BJ (cell line): ENCODE data around the gene C3orf18. TPM values are rescaled to one million over a fixed set of nuclear protein-coding genes. Genes with fewer than 3 reads are reported as not detected.

Experiments used
- CTCF ChIA-PET: fragments of 350-600 bp; formaldehyde crosslinking; extraction: SDS; loops from one replicate; lab custom pipeline; 2021; ENCODE audit warnings: antibody characterized with exemption, inconsistent platforms; lab: Yijun Ruan, JAX
- POLR2A ChIA-PET: fragments of 300-600 bp; sonication (Branson Sonifier 250); formaldehyde crosslinking; extraction: SDS; loops from one replicate; lab custom pipeline; 2021; ENCODE audit warnings: antibody characterized with exemption; lab: Charles Lee
- DNase-seq: peaks from one replicate; pipeline ENCODE4 v3.0.0-alpha.2; 2011; ENCODE audit warnings: low read depth
- H3K27me3 ChIP-seq: 2 replicates; pipeline ENCODE4 v1.6.0; 2011; ENCODE audit warnings: low read length; ENCODE audit not compliant: control insufficient read depth, insufficient read depth
- H3K36me3 ChIP-seq: 2 replicates; pipeline ENCODE4 v1.5.1; 2011; ENCODE audit warnings: low read length; ENCODE audit not compliant: control insufficient read depth, insufficient read depth
- H3K4me3 ChIP-seq: 2 replicates; pipeline ENCODE4 v1.5.1; 2011; ENCODE audit warnings: low read depth, mild to moderate bottlenecking, control low read depth, low read length
- CTCF ChIP-seq: IDR thresholded peaks from 2 replicates; pipeline ENCODE4 v1.5.1; 2011; ENCODE audit warnings: low read depth, mild to moderate bottlenecking, control low read depth, inconsistent platforms, low read length, moderate library complexity; ENCODE audit not compliant: insufficient read depth
- polyA plus RNA-seq: library from polyadenylated mRNA; depleted of rRNA; stranded (reverse); fragments of >200 nt; gene quantifications from 2 replicates; pipeline ENCODE4 v1.2.3, GENCODE V29; 2011

The C3orf18 gene
- polyA plus RNA-seq, 1 experiment: 30.4 TPM

DNA sequence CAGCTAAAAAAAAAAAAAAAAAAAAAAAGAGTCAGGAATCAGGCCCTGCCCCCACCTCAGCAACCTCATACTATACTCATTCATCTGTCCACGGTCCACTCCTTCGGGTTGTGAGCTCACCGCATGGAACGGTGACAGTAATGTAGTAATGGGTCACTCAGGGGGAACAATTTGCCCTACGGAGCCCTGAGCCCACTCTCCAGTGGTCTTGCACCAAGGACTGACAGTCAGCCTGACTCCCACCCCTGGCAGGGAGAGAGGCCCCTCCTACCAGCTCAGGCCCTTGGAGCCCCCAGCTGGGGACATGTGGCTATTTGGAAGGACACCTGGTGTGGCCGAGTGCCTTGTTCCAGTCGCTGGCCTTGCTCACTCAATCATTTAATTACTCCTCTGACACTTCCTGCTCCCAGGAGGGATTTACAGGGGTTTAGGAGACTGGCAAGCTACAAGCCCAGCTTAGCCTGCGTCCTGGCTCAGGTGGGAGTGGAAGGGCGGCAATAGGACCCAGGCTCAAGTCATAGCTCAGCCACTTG, 44.2 kb downstream of the C3orf18 start:
- TF ChIP-seq CTCF: no peak
- peaks cover 10% of the 10 kb centered on the region for H3K27me3 ChIP-seq
- no peak for DNase-seq
- H3K36me3 ChIP-seq: no peaks in the 10 kb centered on the region
- H3K4me3 ChIP-seq: no peak overlapping the region
- POLR2A ChIA-PET: no interaction called here
- CTCF ChIA-PET: interaction anchor here (0.9 to 5.3 kb wide), 4 partner anchors 8 to 91 kb away, joined by 3 to 46 read pairs (median 12); no protein-coding TSS in a partner anchor

GRCh38 chr3:50521572-50521971, 46.0 kb downstream of the C3orf18 start:
- no peak overlapping the region for H3K4me3 ChIP-seq
- peaks cover 11% of the 10 kb centered on the region for H3K27me3 ChIP-seq
- ChIA-PET POLR2A (no interaction called here), CTCF (interaction anchor here (1.0 to 5.3 kb wide), 8 partner anchors 9 to 29 kb away, joined by 3 to 46 read pairs (median 4); no protein-coding TSS in a partner anchor)
- H3K36me3 ChIP-seq: no peaks in the 10 kb centered on the region
- TF ChIP-seq CTCF: no peak
- DNase-seq: no peak

DNA sequence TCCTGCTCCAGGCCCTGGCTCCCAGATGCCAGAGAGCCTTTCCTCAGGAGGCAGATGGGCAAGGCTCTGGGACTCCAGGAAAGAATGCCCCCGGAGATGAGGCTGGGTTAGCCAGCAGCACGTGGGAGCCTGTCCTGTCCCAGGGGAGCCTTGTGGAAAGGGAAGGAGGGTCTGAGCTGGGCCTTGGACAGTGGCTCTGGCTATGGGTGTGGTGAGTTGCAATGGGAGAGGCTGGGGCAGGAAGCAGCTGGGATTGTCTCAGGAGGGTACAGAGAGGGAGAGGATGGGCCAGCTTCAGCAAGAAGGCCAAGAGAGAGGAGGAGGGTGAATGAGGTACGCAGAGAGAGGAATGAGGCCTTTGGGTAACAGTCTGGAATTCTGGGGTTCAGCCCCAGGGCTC, 46.7 kb downstream of the C3orf18 start:
- no peak for TF ChIP-seq CTCF
- Histone ChIP-seq H3K27me3 (peaks cover 16% of the 10 kb centered on the region), H3K36me3 (no peaks in the 10 kb centered on the region), H3K4me3 (no peak overlapping the region)
- POLR2A ChIA-PET: no interaction called here
- no peak for DNase-seq
- CTCF ChIA-PET: interaction anchor here (0.9 to 5.3 kb wide), 5 partner anchors 11 to 30 kb away, joined by 3 to 46 read pairs (median 4); no protein-coding TSS in a partner anchor

DNA sequence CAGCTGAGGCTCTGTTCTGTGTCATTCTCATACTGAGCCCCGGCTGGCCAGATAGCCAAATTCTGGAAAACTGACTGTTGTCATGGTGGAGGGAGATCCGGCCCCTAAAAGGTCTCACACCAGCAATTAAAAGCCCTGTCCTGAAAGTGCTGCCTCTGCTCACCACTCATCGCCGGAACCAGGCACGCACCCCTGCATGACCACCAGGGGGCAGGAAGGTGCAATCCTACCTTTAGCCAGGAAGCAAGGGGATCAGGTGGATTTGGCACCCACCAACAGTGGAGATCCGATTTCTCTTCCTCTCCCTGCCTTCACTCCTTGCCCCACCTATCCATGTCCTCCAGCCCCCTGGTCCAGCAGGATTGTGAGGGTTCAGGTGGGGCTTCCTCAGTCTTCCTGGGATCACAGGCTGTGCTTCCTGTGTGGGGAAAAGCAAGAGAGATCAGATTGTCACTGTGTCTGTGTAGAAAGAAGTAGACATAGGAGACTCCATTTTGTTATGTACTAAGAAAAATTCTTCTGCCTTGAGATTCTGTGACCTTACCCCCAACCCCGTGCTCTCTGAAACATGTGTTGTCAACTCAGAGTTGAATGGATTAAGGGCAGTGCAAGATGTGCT, 48.0 kb downstream of the C3orf18 start:
- ChIA-PET CTCF (interaction anchor here (0.6 to 2.8 kb wide), 12 partner anchors 10 to 162 kb away, joined by 3 to 22 read pairs (median 6); no protein-coding TSS in a partner anchor), POLR2A (no interaction called here)
- no peak for DNase-seq
- H3K36me3 ChIP-seq: no peaks in the 10 kb centered on the region
- no peak overlapping the region for H3K4me3 ChIP-seq
- peak; percentile 94 for TF ChIP-seq CTCF
- peaks cover 16% of the 10 kb centered on the region for H3K27me3 ChIP-seq

DNA sequence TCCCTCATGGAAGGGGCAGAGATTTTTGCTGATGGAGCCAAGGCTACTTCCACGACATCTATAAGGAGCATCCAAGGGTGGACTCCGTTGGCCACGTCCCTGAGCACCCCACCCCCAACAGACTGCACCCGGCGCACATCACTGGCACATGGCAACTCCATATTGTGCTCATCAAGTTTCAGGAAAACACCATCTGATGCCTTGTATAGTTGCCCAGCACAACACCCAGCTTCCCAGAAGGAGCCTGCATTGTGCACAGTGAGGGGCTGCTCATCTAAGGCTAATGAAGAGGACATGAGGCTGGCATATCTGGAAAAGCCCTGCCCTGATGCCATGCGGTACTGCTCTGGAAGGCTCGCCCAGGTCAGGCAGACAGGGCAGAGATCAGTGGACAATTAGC, 49.1 kb downstream of the C3orf18 start:
- TF ChIP-seq CTCF: no peak
- Histone ChIP-seq H3K4me3 (no peak overlapping the region), H3K36me3 (no peaks in the 10 kb centered on the region), H3K27me3 (peaks cover 23% of the 10 kb centered on the region)
- CTCF ChIA-PET: interaction anchor here (0.9 to 2.8 kb wide), 13 partner anchors 14 to 171 kb away, joined by 3 to 22 read pairs (median 6); no protein-coding TSS in a partner anchor
- POLR2A ChIA-PET: interaction anchor here (0.6 kb wide), 1 partner anchor 67 kb away, joined by 11 read pairs; no protein-coding TSS in a partner anchor
- no peak for DNase-seq
